A673 (cell line): ENCODE data around the gene ZMYND19. TPM values are rescaled to one million over a fixed set of nuclear protein-coding genes. Genes with fewer than 3 reads are reported as not detected.

Experiments
- BruUV-seq: library from RNA; stranded (reverse); fragments of 400-500 nt; replicated peaks from 2 replicates; lab custom pipeline; 2021; lab: Mats Ljungman, UMichigan
- CTCF ChIA-PET: fragments of 300-600 bp; sonication (Branson Sonifier 250); formaldehyde crosslinking; loops from one replicate; lab custom pipeline; 2022; ENCODE audit warnings: antibody characterized with exemption; lab: Charles Lee
- POLR2A ChIA-PET: fragments of 300-600 bp; sonication (Branson Sonifier 250); formaldehyde crosslinking; loops from one replicate; lab custom pipeline; 2022; ENCODE audit warnings: antibody characterized with exemption; ENCODE audit not compliant: low non-redundant PET; lab: Charles Lee
- DNase-seq: peaks from one replicate; pipeline ENCODE4 v3.0.0-alpha.2; 2015; ENCODE audit warnings: low spot score
- H3K27ac ChIP-seq: fragments of 200-600 bp; sonication (generic); 2 replicates; pipeline ENCODE4 v1.5.1; 2016; ENCODE audit warnings: mixed run types, low read depth, mild to moderate bottlenecking, mixed read lengths, antibody characterized with exemption, low read length; ENCODE audit not compliant: poor library complexity, severe bottlenecking
- H3K27me3 ChIP-seq: fragments of 200-600 bp; sonication (generic); replicated peaks from 2 replicates; pipeline ENCODE4 v1.6.1; 2017; ENCODE audit warnings: mixed run types, low read depth, mild to moderate bottlenecking, mixed read lengths, antibody characterized with exemption, low read length; ENCODE audit not compliant: insufficient read depth, poor library complexity
- H3K36me3 ChIP-seq: fragments of 200-600 bp; sonication (generic); 2 replicates; pipeline ENCODE4 v1.6.1; 2016; ENCODE audit warnings: mixed run types, mild to moderate bottlenecking, mixed read lengths, antibody characterized with exemption, low read length; ENCODE audit not compliant: insufficient read depth, poor library complexity, severe bottlenecking
- H3K4me1 ChIP-seq: fragments of 200-600 bp; sonication (generic); 2 replicates; pipeline ENCODE4 v1.6.1; 2017; ENCODE audit warnings: mixed run types, mild to moderate bottlenecking, mixed read lengths, antibody characterized with exemption, low read length; ENCODE audit not compliant: insufficient read depth, poor library complexity, severe bottlenecking
- H3K4me3 ChIP-seq: fragments of 200-600 bp; sonication (generic); 2 replicates; pipeline ENCODE4 v1.5.1; 2016; ENCODE audit warnings: low read depth, mixed run types, mild to moderate bottlenecking, mixed read lengths, low read length; ENCODE audit not compliant: poor library complexity, severe bottlenecking
- H3K9me3 ChIP-seq: fragments of 200-600 bp; sonication (generic); 2 replicates; pipeline ENCODE4 v1.6.1; 2016; ENCODE audit warnings: mixed run types, low read depth, mild to moderate bottlenecking, mixed read lengths, antibody characterized with exemption, low read length; ENCODE audit not compliant: poor library complexity, severe bottlenecking
- EZH2 ChIP-seq: fragments of 200-600 bp; sonication (generic); IDR thresholded peaks from 2 replicates; pipeline ENCODE4 v1.6.1; 2017; ENCODE audit warnings: borderline replicate concordance, low read depth, mild to moderate bottlenecking, mixed read lengths, antibody characterized with exemption, low read length; ENCODE audit not compliant: poor library complexity, severe bottlenecking
- intact Hi-C: fragments of 100-400 bp; cut with micrococcal nuclease; formaldehyde crosslinking; loops from one replicate; pipeline ENCODE4 v1.10.0; 2022; ENCODE audit not compliant: unreplicated experiment
- total RNA-seq: library from RNA; stranded (reverse); gene quantifications from 2 replicates; pipeline ENCODE4 v1.2.3, GENCODE V29; 2021
- TF ChIP-seq, protein P1 (sequence below): fragments of 300-800, 200-600 bp; sonication (generic); conservative IDR thresholded peaks from 2 replicates; pipeline ENCODE4 v1.5.1; 2017; ENCODE audit warnings: low read depth, mild to moderate bottlenecking, antibody characterized with exemption, low read length, moderate library complexity, mixed read lengths

Gene ZMYND19
- total RNA-seq, 1 experiment from 2014 or later = 75.3 TPM

GRCh38 chr9:137558127-137558526 lies 32.2 kb downstream of the ZMYND19 start:
- H3K27me3 ChIP-seq = no peaks in the 10 kb centered on the region
- no peak overlapping the region for H3K27ac ChIP-seq
- POLR2A ChIA-PET = no interaction called here
- intact Hi-C loops = no loop called here
- CTCF ChIA-PET = no interaction called here
- H3K4me1 ChIP-seq = no peaks in the 10 kb centered on the region
- DNase-seq = no peak
- no peaks in the 10 kb centered on the region for H3K9me3 ChIP-seq
- peaks cover 44% of the 10 kb centered on the region for H3K36me3 ChIP-seq
- no peak overlapping the region for H3K4me3 ChIP-seq
- no TSS peak for BruUV-seq
- TF ChIP-seq, protein P1, sequence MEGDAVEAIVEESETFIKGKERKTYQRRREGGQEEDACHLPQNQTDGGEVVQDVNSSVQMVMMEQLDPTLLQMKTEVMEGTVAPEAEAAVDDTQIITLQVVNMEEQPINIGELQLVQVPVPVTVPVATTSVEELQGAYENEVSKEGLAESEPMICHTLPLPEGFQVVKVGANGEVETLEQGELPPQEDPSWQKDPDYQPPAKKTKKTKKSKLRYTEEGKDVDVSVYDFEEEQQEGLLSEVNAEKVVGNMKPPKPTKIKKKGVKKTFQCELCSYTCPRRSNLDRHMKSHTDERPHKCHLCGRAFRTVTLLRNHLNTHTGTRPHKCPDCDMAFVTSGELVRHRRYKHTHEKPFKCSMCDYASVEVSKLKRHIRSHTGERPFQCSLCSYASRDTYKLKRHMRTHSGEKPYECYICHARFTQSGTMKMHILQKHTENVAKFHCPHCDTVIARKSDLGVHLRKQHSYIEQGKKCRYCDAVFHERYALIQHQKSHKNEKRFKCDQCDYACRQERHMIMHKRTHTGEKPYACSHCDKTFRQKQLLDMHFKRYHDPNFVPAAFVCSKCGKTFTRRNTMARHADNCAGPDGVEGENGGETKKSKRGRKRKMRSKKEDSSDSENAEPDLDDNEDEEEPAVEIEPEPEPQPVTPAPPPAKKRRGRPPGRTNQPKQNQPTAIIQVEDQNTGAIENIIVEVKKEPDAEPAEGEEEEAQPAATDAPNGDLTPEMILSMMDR = no peak
- TF ChIP-seq EZH2 = no peak

GRCh38 chr9:137556069-137556838 lies 34.1 kb downstream of the ZMYND19 start:
- H3K36me3 ChIP-seq = peaks cover 40% of the 10 kb centered on the region
- no TSS peak for BruUV-seq
- H3K4me1 ChIP-seq = peaks cover 7% of the 10 kb centered on the region
- no peak for DNase-seq
- intact Hi-C loops = no loop called here
- H3K27me3 ChIP-seq = no peaks in the 10 kb centered on the region
- H3K27ac ChIP-seq = no peak overlapping the region
- H3K4me3 ChIP-seq = no peak overlapping the region
- no peaks in the 10 kb centered on the region for H3K9me3 ChIP-seq
- TF ChIP-seq, protein P1 = no peak
- no peak for TF ChIP-seq EZH2
- ChIA-PET POLR2A (interaction anchor here (0.7 kb wide), 1 partner anchor 62 kb away, joined by 3 read pairs; no protein-coding TSS in a partner anchor), CTCF (no interaction called here)

- peaks cover 7% of the 10 kb centered on the region for H3K4me1 ChIP-seq
- ChIA-PET CTCF (no interaction called here), POLR2A (no interaction called here)
- intact Hi-C loops = no loop called here
- no peaks in the 10 kb centered on the region for H3K9me3 ChIP-seq
- H3K27ac ChIP-seq = no peak overlapping the region
- TF ChIP-seq, protein P1 = no peak
- TF ChIP-seq EZH2 = no peak
- DNase-seq = no peak
- TSS peak; percentile 30 for BruUV-seq
- H3K27me3 ChIP-seq = no peaks in the 10 kb centered on the region
- H3K36me3 ChIP-seq = peaks cover 39% of the 10 kb centered on the region
- H3K4me3 ChIP-seq = no peak overlapping the region
Measured at GRCh38 chr9:137555179-137555578, 35.1 kb downstream of the ZMYND19 start.
